Neural progenitor cell (in vitro differentiated cells): ENCODE measurements around the gene H1-8. TPM values are rescaled to one million over a fixed set of nuclear protein-coding genes. Genes with fewer than 3 reads are reported as not detected.

ENCODE experiments used
- DNase-seq: peaks from one replicate; pipeline ENCODE4 v3.0.0-alpha.2; 2016; ENCODE audit warnings: low spot score
- H2AFZ ChIP-seq: fragments of 200-600 bp; sonication (generic); replicated peaks from 2 replicates; pipeline ENCODE4 v1.6.1; 2016; ENCODE audit warnings: antibody characterized with exemption
- H3F3A ChIP-seq: fragments of 200-600 bp; sonication (generic); 2 replicates; pipeline ENCODE4 v1.6.1; 2016; ENCODE audit warnings: antibody characterized with exemption, low read depth
- H3K27ac ChIP-seq: fragments of 200-600 bp; sonication (generic); 2 replicates; pipeline ENCODE4 v1.5.1; 2016; ENCODE audit warnings: mild to moderate bottlenecking
- H3K27me3 ChIP-seq: fragments of 200-600 bp; sonication (generic); 2 replicates; pipeline ENCODE4 v1.6.1; 2016; ENCODE audit warnings: mild to moderate bottlenecking, moderate library complexity
- H3K36me3 ChIP-seq: fragments of 200-600 bp; sonication (generic); 2 replicates; pipeline ENCODE4 v1.5.1; 2016
- H3K4me1 ChIP-seq: fragments of 200-600 bp; sonication (generic); 2 replicates; pipeline ENCODE4 v1.6.1; 2016; ENCODE audit warnings: mixed run types
- H3K4me2 ChIP-seq: fragments of 200-600 bp; sonication (generic); 2 replicates; pipeline ENCODE4 v1.6.1; 2016
- H3K4me3 ChIP-seq: fragments of 200-600 bp; sonication (generic); 2 replicates; pipeline ENCODE4 v1.5.1; 2016
- H3K79me2 ChIP-seq: fragments of 200-600 bp; sonication (generic); 2 replicates; pipeline ENCODE4 v1.6.1; 2016; ENCODE audit warnings: low read depth
- H3K9ac ChIP-seq: fragments of 200-600 bp; sonication (generic); 2 replicates; pipeline ENCODE4 v1.6.1; 2016
- H3K9me3 ChIP-seq: fragments of 200-600 bp; sonication (generic); 2 replicates; pipeline ENCODE4 v1.5.1; 2016; ENCODE audit warnings: low read depth
- H4K20me1 ChIP-seq: fragments of 200-600 bp; sonication (generic); 2 replicates; pipeline ENCODE4 v1.6.1; 2016; ENCODE audit warnings: low read depth
- H3K27ac Mint-ChIP-seq: 3 replicates; pipeline ENCODE4 v1.8.0; 2021; ENCODE audit warnings: mixed read lengths
- H3K27me3 Mint-ChIP-seq: 2 replicates; pipeline ENCODE4 v1.8.0; 2022; ENCODE audit warnings: low read depth, mild to moderate bottlenecking, inconsistent platforms, moderate library complexity, mixed read lengths; ENCODE audit not compliant: insufficient read depth
- H3K36me3 Mint-ChIP-seq: 3 replicates; pipeline ENCODE4 v1.8.0; 2021; ENCODE audit warnings: mixed read lengths
- H3K4me1 Mint-ChIP-seq: 3 replicates; pipeline ENCODE4 v1.8.0; 2021; ENCODE audit warnings: mixed read lengths
- H3K4me3 Mint-ChIP-seq: 3 replicates; pipeline ENCODE4 v1.8.0; 2021; ENCODE audit warnings: mild to moderate bottlenecking, moderate library complexity, mixed read lengths
- H3K9me3 Mint-ChIP-seq: 3 replicates; pipeline ENCODE4 v1.8.0; 2020; ENCODE audit warnings: mixed read lengths
- CTCF ChIP-seq: fragments of 200-600 bp; sonication (generic); IDR thresholded peaks from 2 replicates; pipeline ENCODE4 v1.5.1; 2017; ENCODE audit warnings: antibody characterized with exemption, mild to moderate bottlenecking
- EZH2 ChIP-seq: fragments of 200-600 bp; sonication (generic); IDR thresholded peaks from 2 replicates; pipeline ENCODE4 v1.6.1; 2017; ENCODE audit warnings: antibody characterized with exemption, mild to moderate bottlenecking, moderate library complexity
- EZH2phosphoT487 ChIP-seq: fragments of 200-600 bp; sonication (generic); IDR thresholded peaks from 2 replicates; pipeline ENCODE4 v1.6.1; 2017; ENCODE audit warnings: antibody characterized with exemption
- total RNA-seq: library from RNA; depleted of rRNA; stranded (reverse); fragments of >200 nt; gene quantifications from 2 replicates; pipeline ENCODE4 v1.2.3, GENCODE V29; 2015; ENCODE audit warnings: low replicate concordance

H1-8 gene
- total RNA-seq, 1 donor from 2014 or later = not detected

- Histone ChIP-seq H3K4me3 (no peak overlapping the region), H3K36me3 (no peaks in the 10 kb centered on the region)
- no peaks in the 10 kb centered on the region for H3K4me1 Mint-ChIP-seq
Measured at GRCh38 chr3:129503471-129504291, 39.3 kb upstream of the H1-8 start.

GRCh38 chr3:129504471-129505100 lies 38.4 kb upstream of the H1-8 start:
- no peak overlapping the region for H3K4me2 ChIP-seq
- H2AFZ ChIP-seq = no peak overlapping the region
- Mint-ChIP-seq H3K9me3 (no peaks in the 10 kb centered on the region), H3K4me3 (no peak overlapping the region), H3K27ac (no peak overlapping the region), H3K4me1 (no peaks in the 10 kb centered on the region), H3K36me3 (peaks cover 38% of the 10 kb centered on the region), H3K27me3 (peaks cover 3% of the 10 kb centered on the region)
- H3K36me3 ChIP-seq = no peaks in the 10 kb centered on the region
- no peak for TF ChIP-seq EZH2
- no peak for TF ChIP-seq CTCF
- no peak for TF ChIP-seq EZH2phosphoT487
- no peaks in the 10 kb centered on the region for H3K79me2 ChIP-seq
- H3F3A ChIP-seq = no peaks in the 10 kb centered on the region
- H3K9ac ChIP-seq = no peak overlapping the region
- H3K27ac ChIP-seq = no peak overlapping the region
- no peaks in the 10 kb centered on the region for H3K9me3 ChIP-seq
- H3K4me1 ChIP-seq = no peaks in the 10 kb centered on the region
- DNase-seq = no peak
- H3K4me3 ChIP-seq = no peak overlapping the region
- no peaks in the 10 kb centered on the region for H4K20me1 ChIP-seq
- no peaks in the 10 kb centered on the region for H3K27me3 ChIP-seq

More at GRCh38 chr3:129503471-129504291, 39.3 kb upstream of the H1-8 start:
- H2AFZ ChIP-seq = no peak overlapping the region
- no peaks in the 10 kb centered on the region for H3K27me3 ChIP-seq
- Mint-ChIP-seq H3K27ac (no peak overlapping the region), H3K9me3 (no peaks in the 10 kb centered on the region), H3K27me3 (peaks cover 3% of the 10 kb centered on the region), H3K36me3 (peaks cover 35% of the 10 kb centered on the region), H3K4me3 (no peak overlapping the region)
- H3K9me3 ChIP-seq = no peaks in the 10 kb centered on the region
- no peaks in the 10 kb centered on the region for H3F3A ChIP-seq
- no peak overlapping the region for H3K9ac ChIP-seq
- no peak for TF ChIP-seq EZH2phosphoT487
- TF ChIP-seq EZH2 = no peak
- TF ChIP-seq CTCF = no peak
- DNase-seq = no peak
- no peak overlapping the region for H3K27ac ChIP-seq
- H3K4me2 ChIP-seq = no peak overlapping the region
- no peaks in the 10 kb centered on the region for H3K4me1 ChIP-seq
- no peaks in the 10 kb centered on the region for H3K79me2 ChIP-seq
- H4K20me1 ChIP-seq = no peaks in the 10 kb centered on the region

GRCh38 chr3:129505341-129505740 lies 37.6 kb upstream of the H1-8 start:
- Histone ChIP-seq H3K4me1 (no peaks in the 10 kb centered on the region), H3K27me3 (no peaks in the 10 kb centered on the region), H3K9me3 (no peaks in the 10 kb centered on the region), H3K4me3 (no peak overlapping the region), H3K27ac (no peak overlapping the region), H3K79me2 (no peaks in the 10 kb centered on the region), H3K4me2 (no peak overlapping the region), H3K36me3 (no peaks in the 10 kb centered on the region), H4K20me1 (no peaks in the 10 kb centered on the region), H3F3A (no peaks in the 10 kb centered on the region), H3K9ac (no peak overlapping the region), H2AFZ (no peak overlapping the region)
- peaks cover 33% of the 10 kb centered on the region for H3K36me3 Mint-ChIP-seq
- H3K4me3 Mint-ChIP-seq = no peak overlapping the region
- DNase-seq = no peak
- H3K9me3 Mint-ChIP-seq = no peaks in the 10 kb centered on the region
- no peak for TF ChIP-seq EZH2phosphoT487
- TF ChIP-seq EZH2 = no peak
- TF ChIP-seq CTCF = no peak
- no peak overlapping the region for H3K27ac Mint-ChIP-seq
- H3K27me3 Mint-ChIP-seq = peaks cover 2% of the 10 kb centered on the region
- H3K4me1 Mint-ChIP-seq = no peaks in the 10 kb centered on the region
